ENCODE measurements around the gene KIF26B.

Gene KIF26B

GRCh38 chr1:245682638-245683628 is 528.1 kb downstream of the KIF26B start:
- no peak for DNase-seq (ENCODE audit: low read depth)
- in situ Hi-C loops (cut with HindIII; ENCODE audit: low sequenced_read_pairs) = no loop called here
- no peak for TF ChIP-seq CTCF (IDR thresholded peaks at IDR 0.05; ENCODE audit: low read depth, low read length, missing control alignments)
- no peak overlapping the region for H3K4me3 ChIP-seq (ENCODE audit: low read depth, low read length)

GRCh38 chr1:245683676-245684075 is 528.9 kb downstream of the KIF26B start:
- H3K4me3 ChIP-seq (ENCODE audit: low read depth, low read length) = no peak overlapping the region
- DNase-seq (ENCODE audit: low read depth) = no peak
- no peak for TF ChIP-seq CTCF (IDR thresholded peaks at IDR 0.05; ENCODE audit: low read depth, low read length, missing control alignments)
- in situ Hi-C loops (cut with HindIII; ENCODE audit: low sequenced_read_pairs) = no loop called here

- DNase-seq (ENCODE audit: low read depth) = no peak
Measured at GRCh38 chr1:245684166-245684565, 529.4 kb downstream of the KIF26B start.

GRCh38 chr1:245684571-245684970 is 529.8 kb downstream of the KIF26B start:
- in situ Hi-C loops (cut with HindIII; ENCODE audit: low sequenced_read_pairs) = no loop called here
- no peak for DNase-seq (ENCODE audit: low read depth)
- TF ChIP-seq CTCF (IDR thresholded peaks at IDR 0.05; ENCODE audit: low read depth, low read length, missing control alignments) = no peak
- no peak overlapping the region for H3K4me3 ChIP-seq (ENCODE audit: low read depth, low read length)

More at GRCh38 chr1:245684166-245684565, 529.4 kb downstream of the KIF26B start:
- TF ChIP-seq CTCF (IDR thresholded peaks at IDR 0.05; ENCODE audit: low read depth, low read length, missing control alignments) = no peak
- in situ Hi-C loops (cut with HindIII; ENCODE audit: low sequenced_read_pairs) = no loop called here
- no peak overlapping the region for H3K4me3 ChIP-seq (ENCODE audit: low read depth, low read length)

GRCh38 chr1:245685111-245685810 is 530.5 kb downstream of the KIF26B start:
- in situ Hi-C loops (cut with HindIII; ENCODE audit: low sequenced_read_pairs) = no loop called here
- TF ChIP-seq CTCF (IDR thresholded peaks at IDR 0.05; ENCODE audit: low read depth, low read length, missing control alignments) = no peak

GRCh38 chr1:245686006-245686405 is 531.2 kb downstream of the KIF26B start:
- H3K4me3 ChIP-seq (ENCODE audit: low read depth, low read length) = no peak overlapping the region
- in situ Hi-C loops (cut with HindIII; ENCODE audit: low sequenced_read_pairs) = no loop called here
- DNase-seq (ENCODE audit: low read depth) = no peak
- no peak for TF ChIP-seq CTCF (IDR thresholded peaks at IDR 0.05; ENCODE audit: low read depth, low read length, missing control alignments)

More at GRCh38 chr1:245685111-245685810, 530.5 kb downstream of the KIF26B start:
- H3K4me3 ChIP-seq (ENCODE audit: low read depth, low read length) = no peak overlapping the region
- no peak for DNase-seq (ENCODE audit: low read depth)

All from astrocyte of the cerebellum (primary cell).